Measurements from ENCODE around the gene JAZF1. TPM values are rescaled to one million over a fixed set of nuclear protein-coding genes. Genes with fewer than 3 reads are reported as not detected.

Gene JAZF1
- total RNA-seq, 1 donor from 2014 or later, result 36.1 TPM

DNA sequence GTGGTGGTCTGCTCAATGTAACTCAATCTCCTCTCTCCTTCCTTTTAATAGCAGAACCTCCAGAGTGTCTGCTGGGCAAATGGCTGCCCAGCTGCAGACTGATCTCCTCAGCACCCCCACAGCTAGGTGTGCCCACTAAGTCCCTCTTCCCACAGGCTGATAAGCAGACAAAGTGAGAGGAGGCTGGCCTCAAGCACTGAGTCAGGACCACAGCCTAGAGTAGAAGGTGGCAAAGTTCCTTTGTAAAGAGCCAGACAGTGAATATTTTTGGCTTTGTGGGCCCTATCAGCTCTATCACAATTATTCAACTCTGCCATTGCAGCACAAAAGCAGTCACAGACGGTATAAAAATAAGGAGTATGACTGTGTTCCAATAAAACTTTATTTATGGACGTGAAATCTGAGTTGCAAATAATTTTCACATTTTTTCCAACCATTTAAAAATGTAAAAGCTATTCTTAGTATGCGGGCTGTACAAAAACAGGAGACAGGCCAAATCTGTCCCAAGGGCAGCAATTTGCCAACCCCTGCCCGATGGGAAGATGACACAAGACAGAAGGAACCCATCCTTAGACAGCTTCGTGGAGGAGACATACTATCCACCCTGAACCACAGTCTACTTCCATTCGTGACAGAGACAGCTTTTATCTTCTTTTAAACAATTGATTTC, 23.4 kb downstream of the JAZF1 start:
- H3K27me3 ChIP-seq, result no peaks in the 10 kb centered on the region
- TF ChIP-seq, protein P1, sequence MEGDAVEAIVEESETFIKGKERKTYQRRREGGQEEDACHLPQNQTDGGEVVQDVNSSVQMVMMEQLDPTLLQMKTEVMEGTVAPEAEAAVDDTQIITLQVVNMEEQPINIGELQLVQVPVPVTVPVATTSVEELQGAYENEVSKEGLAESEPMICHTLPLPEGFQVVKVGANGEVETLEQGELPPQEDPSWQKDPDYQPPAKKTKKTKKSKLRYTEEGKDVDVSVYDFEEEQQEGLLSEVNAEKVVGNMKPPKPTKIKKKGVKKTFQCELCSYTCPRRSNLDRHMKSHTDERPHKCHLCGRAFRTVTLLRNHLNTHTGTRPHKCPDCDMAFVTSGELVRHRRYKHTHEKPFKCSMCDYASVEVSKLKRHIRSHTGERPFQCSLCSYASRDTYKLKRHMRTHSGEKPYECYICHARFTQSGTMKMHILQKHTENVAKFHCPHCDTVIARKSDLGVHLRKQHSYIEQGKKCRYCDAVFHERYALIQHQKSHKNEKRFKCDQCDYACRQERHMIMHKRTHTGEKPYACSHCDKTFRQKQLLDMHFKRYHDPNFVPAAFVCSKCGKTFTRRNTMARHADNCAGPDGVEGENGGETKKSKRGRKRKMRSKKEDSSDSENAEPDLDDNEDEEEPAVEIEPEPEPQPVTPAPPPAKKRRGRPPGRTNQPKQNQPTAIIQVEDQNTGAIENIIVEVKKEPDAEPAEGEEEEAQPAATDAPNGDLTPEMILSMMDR (IDR thresholded peaks at IDR 0.05), result no peak
- TF ChIP-seq POLR2A (IDR thresholded peaks at IDR 0.05) (no peak), POLR2AphosphoS5 (IDR thresholded peaks at IDR 0.05; ENCODE audit: insufficient read depth in 1 of 2, low read depth in 1 of 2) (no peak)
- H3K36me3 ChIP-seq, result peaks cover 0 to 6% of the 10 kb centered on the region in 2 donors
- no peaks in the 10 kb centered on the region for H3K9me3 ChIP-seq
- no peak for DNase-seq (ENCODE audit: extremely low spot score in 2 of 2)
- H3K27ac ChIP-seq, result no peak overlapping the region
- peaks cover 61% of the 10 kb centered on the region for H3K4me1 ChIP-seq
- no peak overlapping the region for H3K4me3 ChIP-seq
- intact Hi-C loops (cut with DNase I), result no loop called here

DNA sequence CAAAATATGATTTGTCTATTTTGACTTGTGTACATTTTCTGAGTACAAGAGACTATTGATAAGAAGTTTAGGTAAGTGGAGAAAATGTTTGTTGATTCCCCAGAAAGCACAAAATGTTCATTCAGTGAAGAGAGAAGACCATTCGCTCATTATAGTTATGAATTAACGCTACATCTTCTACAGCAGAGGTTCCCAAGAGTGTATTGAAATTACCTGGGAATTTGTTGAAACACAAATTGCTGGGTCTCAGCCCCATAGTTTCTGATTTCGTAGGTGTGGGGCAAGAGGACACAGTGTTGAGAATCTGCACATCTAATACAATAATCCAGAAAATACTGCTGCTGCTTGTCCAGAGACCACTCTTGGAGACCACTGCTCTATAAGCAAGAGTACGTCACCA, 24.2 kb downstream of the JAZF1 start:
- intact Hi-C loops (cut with DNase I), result no loop called here
- H3K36me3 ChIP-seq, result peaks cover 0 to 6% of the 10 kb centered on the region in 2 donors
- TF ChIP-seq POLR2AphosphoS5 (IDR thresholded peaks at IDR 0.05; ENCODE audit: insufficient read depth in 1 of 2, low read depth in 1 of 2), result no peak
- no peak for TF ChIP-seq POLR2A (IDR thresholded peaks at IDR 0.05)
- TF ChIP-seq, protein P1 (IDR thresholded peaks at IDR 0.05), result no peak
- no peak for DNase-seq (ENCODE audit: extremely low spot score in 2 of 2)
- no peaks in the 10 kb centered on the region for H3K27me3 ChIP-seq
- no peak overlapping the region for H3K4me3 ChIP-seq
- peaks cover 61% of the 10 kb centered on the region for H3K4me1 ChIP-seq
- no peaks in the 10 kb centered on the region for H3K9me3 ChIP-seq
- no peak overlapping the region for H3K27ac ChIP-seq

DNA sequence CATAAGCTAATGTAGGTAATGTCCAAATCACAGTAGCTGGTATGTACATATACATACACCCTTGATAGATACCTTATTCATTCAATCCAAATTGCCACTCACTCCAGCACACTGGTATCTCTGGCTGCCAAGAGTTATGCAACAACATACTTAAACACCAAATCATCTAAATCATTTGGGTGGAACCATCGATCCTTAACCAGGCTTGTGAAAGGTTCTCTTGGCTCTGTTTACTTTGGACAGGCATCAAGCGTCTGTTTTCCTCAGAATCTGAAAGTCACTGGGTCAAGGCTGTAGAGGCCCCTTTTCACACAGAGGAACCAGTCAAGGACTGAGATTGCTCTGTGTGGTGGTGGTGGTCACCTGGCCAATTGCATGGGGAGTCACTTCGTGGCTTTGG, 24.6 kb downstream of the JAZF1 start:
- no peak overlapping the region for H3K27ac ChIP-seq
- H3K36me3 ChIP-seq, result peaks cover 0 to 6% of the 10 kb centered on the region in 2 donors
- intact Hi-C loops (cut with DNase I), result no loop called here
- H3K9me3 ChIP-seq, result no peaks in the 10 kb centered on the region
- H3K4me1 ChIP-seq, result peaks cover 61% of the 10 kb centered on the region
- no peak overlapping the region for H3K4me3 ChIP-seq
- no peaks in the 10 kb centered on the region for H3K27me3 ChIP-seq
- TF ChIP-seq POLR2A (IDR thresholded peaks at IDR 0.05) (no peak), POLR2AphosphoS5 (IDR thresholded peaks at IDR 0.05; ENCODE audit: insufficient read depth in 1 of 2, low read depth in 1 of 2) (no peak)
- TF ChIP-seq, protein P1 (IDR thresholded peaks at IDR 0.05), result no peak
- DNase-seq (ENCODE audit: extremely low spot score in 2 of 2), result no peak

DNA sequence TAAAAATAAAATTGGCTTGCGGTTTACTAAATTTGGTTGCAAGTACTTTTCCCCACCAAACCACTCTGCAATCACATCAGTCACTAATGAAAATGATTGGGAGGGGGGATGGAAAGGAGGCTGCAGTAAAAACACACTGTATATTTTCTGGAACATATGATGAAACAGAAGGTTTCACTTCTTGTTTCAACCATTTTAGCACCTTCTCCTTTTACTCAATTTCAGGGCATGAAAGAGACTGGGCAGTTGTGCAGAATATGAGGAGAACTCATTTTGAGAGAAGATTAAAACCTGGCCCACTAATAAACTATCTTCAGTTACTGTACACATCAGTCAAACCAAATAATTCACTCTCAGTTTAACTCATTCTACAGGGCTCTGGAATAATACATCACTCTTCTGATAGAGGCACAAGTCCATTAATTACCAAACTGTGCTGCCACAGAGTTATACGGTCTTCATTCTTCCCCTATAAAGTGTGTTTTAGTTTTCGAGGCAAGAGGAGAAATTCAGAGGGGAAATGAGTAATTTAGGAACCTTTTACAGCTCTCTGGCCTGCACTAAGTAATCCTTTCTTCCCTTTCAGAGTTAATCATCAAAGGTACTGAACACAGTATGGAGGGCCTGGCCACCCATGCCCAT, 25.5 kb downstream of the JAZF1 start:
- H3K4me3 ChIP-seq, result no peak overlapping the region
- DNase-seq (ENCODE audit: extremely low spot score in 2 of 2), result no peak
- peaks cover 0 to 6% of the 10 kb centered on the region in 2 donors for H3K36me3 ChIP-seq
- TF ChIP-seq POLR2A (IDR thresholded peaks at IDR 0.05) (no peak), POLR2AphosphoS5 (IDR thresholded peaks at IDR 0.05; ENCODE audit: insufficient read depth in 1 of 2, low read depth in 1 of 2) (no peak)
- TF ChIP-seq, protein P1 (IDR thresholded peaks at IDR 0.05), result no peak
- H3K4me1 ChIP-seq, result peaks cover 62% of the 10 kb centered on the region
- intact Hi-C loops (cut with DNase I), result no loop called here
- no peaks in the 10 kb centered on the region for H3K9me3 ChIP-seq
- no peaks in the 10 kb centered on the region for H3K27me3 ChIP-seq
- H3K27ac ChIP-seq, result no peak overlapping the region

DNA sequence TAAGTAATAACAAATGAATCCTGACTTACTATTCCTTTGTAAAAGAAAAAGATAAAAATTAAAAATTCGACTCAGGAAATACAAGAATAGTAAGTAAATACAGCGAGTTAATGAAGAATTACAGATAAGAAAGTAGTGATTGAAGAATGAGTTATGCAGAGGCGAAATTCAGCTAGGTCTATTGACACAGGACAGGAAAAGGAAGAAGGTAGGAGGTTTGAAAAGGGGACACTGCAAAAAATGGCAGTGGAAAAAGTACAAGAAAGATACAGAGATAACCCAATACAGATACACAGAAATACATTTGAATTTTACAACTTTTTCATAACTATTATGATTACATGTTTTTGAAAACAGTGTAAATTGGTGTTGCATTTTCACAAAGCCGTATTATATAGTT, 28.0 kb downstream of the JAZF1 start:
- Histone ChIP-seq H3K4me3 (no peak overlapping the region), H3K9me3 (no peaks in the 10 kb centered on the region), H3K36me3 (no peaks in the 10 kb centered on the region), H3K27me3 (no peaks in the 10 kb centered on the region), H3K4me1 (peaks cover 52% of the 10 kb centered on the region), H3K27ac (no peak overlapping the region)
- intact Hi-C loops (cut with DNase I), result no loop called here
- TF ChIP-seq POLR2AphosphoS5 (IDR thresholded peaks at IDR 0.05; ENCODE audit: insufficient read depth in 1 of 2, low read depth in 1 of 2) (no peak), POLR2A (IDR thresholded peaks at IDR 0.05) (no peak)
- TF ChIP-seq, protein P1 (IDR thresholded peaks at IDR 0.05), result no peak
- DNase-seq (ENCODE audit: extremely low spot score in 2 of 2), result no peak
